GM12878 (cell line): ENCODE measurements around the gene ZNF148. TPM values are rescaled to one million over a fixed set of nuclear protein-coding genes. Genes with fewer than 3 reads are reported as not detected.
A peak's percentile ranks its signal among the peaks of the same experiment; 100 is the strongest.

Experiments used
- ASH2L ChIP-seq: fragments of 300-600, 200-600 bp; sonication (generic); IDR thresholded peaks from 2 replicates; pipeline ENCODE4 v1.6.1; 2017; ENCODE audit warnings: low read depth, mild to moderate bottlenecking, borderline replicate concordance
- ATF2 ChIP-seq: IDR thresholded peaks from 2 replicates; pipeline ENCODE4 v1.6.1; 2012; ENCODE audit warnings: low read length, inconsistent platforms
- BACH1 ChIP-seq: fragments of 450-650 bp; IDR thresholded peaks from 2 replicates; pipeline ENCODE4 v1.6.1; 2017; ENCODE audit warnings: mild to moderate bottlenecking, borderline replicate concordance
- BHLHE40 ChIP-seq, 2 experiments: fragments of 450-650 bp in 1 of 2; IDR thresholded peaks; 2 replicates each; pipeline ENCODE4 v1.6.1; 2011 to 2017; ENCODE audit warnings: low read depth in 2 of 2, borderline replicate concordance in 1 of 2, improper control_type of control experiment in 1 of 2, low read length in 1 of 2, mild to moderate bottlenecking in 1 of 2
- CREM ChIP-seq: IDR thresholded peaks from 2 replicates; pipeline ENCODE4 v1.6.1; 2014; ENCODE audit warnings: antibody characterized with exemption, low read depth
- GABPA ChIP-seq: IDR thresholded peaks from 2 replicates; pipeline ENCODE4 v1.6.1; 2014; ENCODE audit warnings: antibody characterized with exemption, low read depth, mild to moderate bottlenecking, inconsistent platforms
- HDGF ChIP-seq: fragments of 450-650 bp; IDR thresholded peaks from 2 replicates; pipeline ENCODE4 v1.6.1; 2016; ENCODE audit warnings: antibody characterized with exemption
- IKZF1 ChIP-seq: fragments of 450-650 bp; conservative IDR thresholded peaks from 2 replicates; pipeline ENCODE4 v1.6.1; 2017; ENCODE audit warnings: antibody characterized with exemption, mild to moderate bottlenecking
- JUNB ChIP-seq: IDR thresholded peaks from 2 replicates; pipeline ENCODE4 v1.6.1; 2016; ENCODE audit warnings: antibody characterized with exemption, mild to moderate bottlenecking
- PAX5 ChIP-seq: IDR thresholded peaks from 2 replicates; pipeline ENCODE4 v1.6.1; 2011; ENCODE audit warnings: low read depth, low read length, borderline replicate concordance
- RAD21 ChIP-seq: IDR thresholded peaks from 2 replicates; pipeline ENCODE4 v1.6.1; 2011; ENCODE audit warnings: mild to moderate bottlenecking, low read depth, low read length, moderate library complexity; ENCODE audit not compliant: insufficient read depth
- RELB ChIP-seq: fragments of 450-650 bp; IDR thresholded peaks from 2 replicates; pipeline ENCODE4 v1.6.1; 2017; ENCODE audit warnings: low read depth, mild to moderate bottlenecking, moderate library complexity
- SKIL ChIP-seq: fragments of 450-650 bp; IDR thresholded peaks from 2 replicates; pipeline ENCODE4 v1.6.1; 2017; ENCODE audit warnings: mild to moderate bottlenecking, low read depth, inconsistent platforms; ENCODE audit not compliant: poor library complexity, severe bottlenecking
- SMARCA5 ChIP-seq: fragments of 450-650 bp; IDR thresholded peaks from 2 replicates; pipeline ENCODE4 v1.6.1; 2017; ENCODE audit warnings: mild to moderate bottlenecking
- TCF12 ChIP-seq: IDR thresholded peaks from 2 replicates; pipeline ENCODE4 v1.6.1; 2011; ENCODE audit warnings: low read depth, mild to moderate bottlenecking, low read length
- TCF3 ChIP-seq: IDR thresholded peaks from 2 replicates; pipeline ENCODE4 v1.6.1; 2012; ENCODE audit warnings: low read depth, mild to moderate bottlenecking, low read length, borderline replicate concordance; ENCODE audit not compliant: insufficient read depth
- ZZZ3 ChIP-seq: IDR thresholded peaks from 2 replicates; pipeline ENCODE4 v1.6.1; 2011; ENCODE audit warnings: low read depth; ENCODE audit not compliant: control insufficient read depth, insufficient read length
- polyA plus RNA-seq, 11 experiments: library from polyadenylated mRNA; depleted of rRNA in 4 of 11; unstranded in 6 of 11; stranded (reverse) in 5 of 11; fragments of >200 nt; fragmentation: Nextera tagmentation in 4 of 11; fragmentation: Illumina TruSeq in 1 of 11; extraction: Ambion mirVana in 4 of 11; extraction: Trizol in 1 of 11; gene quantifications; 1 replicate in 1 of 11; 2 replicates in 10 of 11; pipeline versions ENCODE4 v1.2.1 to v1.2.3, GENCODE V29; 2011 to 2016; ENCODE audit warnings: inconsistent platforms in 2 of 11, missing spikeins in 2 of 11, low read depth in 1 of 11
- total RNA-seq, 4 experiments: library from RNA; depleted of rRNA in 3 of 4; stranded (reverse); fragments of >200 nt in 3 of 4; fragmentation: Illumina TruSeq in 1 of 4; extraction: Trizol in 1 of 4; gene quantifications; 2 replicates each; pipeline versions ENCODE4 v1.2.1 to v1.2.3, GENCODE V29; 2013 to 2021

Gene ZNF148
- total and polyA plus RNA-seq, 10 of the 15 experiments (the other 5 are each of a cell fraction or from before 2014, with no cell fraction given): 8.6 to 40.4 (median 26.7) TPM

GRCh38 chr3:125179143-125179883 lies 195.8 kb downstream of the ZNF148 start (continued):
- TF ChIP-seq SMARCA5: 0 out of 2 replicates have a peak, but pooled peaks have one; percentile 25
- peak; percentile 75; the same call in 1 of the 2 replicates for TF ChIP-seq CREM
- no peak for TF ChIP-seq ASH2L
- TF ChIP-seq RAD21: no peak
- peak; percentile 52; the same call in 1 of the 2 replicates for TF ChIP-seq RELB
- TF ChIP-seq BHLHE40 (IDR thresholded peaks at IDR 0.05; ENCODE audit: borderline replicate concordance in 1 of 2, low read depth in 2 of 2, low read length in 1 of 2): peak in 1 of 2 experiments; percentile 59; a peak in 1 of 4 replicates
- peak; percentile 35 for TF ChIP-seq SKIL
- TF ChIP-seq TCF12: no peak
- TF ChIP-seq JUNB: peak; percentile 68; the same call in 1 of the 2 replicates
- no peak for TF ChIP-seq TCF3
- peak; percentile 54; the same call in 1 of the 2 replicates for TF ChIP-seq HDGF
- TF ChIP-seq IKZF1: peak; percentile 79
- TF ChIP-seq ZZZ3: peak; percentile 40
- no peak for TF ChIP-seq BACH1
- 0 out of 2 replicates have a peak, but pooled peaks have one; percentile 15 for TF ChIP-seq GABPA
- 0 out of 2 replicates have a peak, but pooled peaks have one; percentile 25 for TF ChIP-seq PAX5
- TF ChIP-seq ATF2: peak; percentile 83
